SK-N-MC (cell line): ENCODE data around the gene LCE2B.
"Not testable (repeated sequence)": the region's sequence is repeated elsewhere in the genome, so short reads cannot be mapped to it uniquely, and the experiment has no call there.

Source experiments
- DNase-seq: peaks from one replicate; pipeline ENCODE4 v3.0.0-alpha.2; 2011; ENCODE audit warnings: low read depth, low spot score
- H3K27ac ChIP-seq: fragments of 200-600 bp; sonication (generic); 2 replicates; pipeline ENCODE4 v1.5.1; 2016; ENCODE audit warnings: mixed run types
- H3K36me3 ChIP-seq: fragments of 200-600 bp; sonication (generic); 2 replicates; pipeline ENCODE4 v1.6.1; 2017; ENCODE audit warnings: antibody characterized with exemption, low read length, mixed read lengths; ENCODE audit not compliant: insufficient read depth
- H3K4me3 ChIP-seq: fragments of 200-600 bp; sonication (generic); 2 replicates; pipeline ENCODE4 v1.5.1; 2016
- H3K9ac ChIP-seq: fragments of 200-600 bp; sonication (generic); 2 replicates; pipeline ENCODE4 v1.8.0; 2017; ENCODE audit warnings: mixed run types, mixed read lengths; ENCODE audit not compliant: insufficient read length
- H3K9me3 ChIP-seq: fragments of 200-600 bp; sonication (generic); 2 replicates; pipeline ENCODE4 v1.6.1; 2017; ENCODE audit warnings: low read depth, mild to moderate bottlenecking, antibody characterized with exemption, low read length, moderate library complexity, mixed read lengths
- EZH2 ChIP-seq: fragments of 200-600 bp; sonication (generic); IDR thresholded peaks from one replicate; pipeline ENCODE4 v1.6.1; 2017; ENCODE audit warnings: antibody characterized with exemption
- FOXP2 ChIP-seq: optimal IDR thresholded peaks from 2 replicates; pipeline ENCODE3; 2011; ENCODE audit warnings: mild to moderate bottlenecking, moderate library complexity; ENCODE audit not compliant: insufficient read depth; ENCODE audit errors: extremely low read length, control extremely low read depth
- POLR2AphosphoS5 ChIP-seq: IDR thresholded peaks from 2 replicates; pipeline ENCODE4 v1.6.1; 2012; ENCODE audit warnings: mild to moderate bottlenecking, low read depth, low read length, borderline replicate concordance

LCE2B gene

GRCh38 chr1:152667648-152668047 lies 18.3 kb upstream of the LCE2B start:
- no peaks in the 10 kb centered on the region for H3K9me3 ChIP-seq
- DNase-seq: no peak
- H3K27ac ChIP-seq: no peak overlapping the region
- H3K9ac ChIP-seq: no peak overlapping the region
- no peak for TF ChIP-seq POLR2AphosphoS5
- no peak overlapping the region for H3K4me3 ChIP-seq
- no peaks in the 10 kb centered on the region for H3K36me3 ChIP-seq

- no peak overlapping the region for H3K4me3 ChIP-seq
- H3K36me3 ChIP-seq: no peaks in the 10 kb centered on the region
- no peak for DNase-seq
- no peaks in the 10 kb centered on the region for H3K9me3 ChIP-seq
- no peak overlapping the region for H3K9ac ChIP-seq
- TF ChIP-seq FOXP2 (no peak), EZH2 (no peak), POLR2AphosphoS5 (no peak)
- H3K27ac ChIP-seq: no peak overlapping the region
Measured at GRCh38 chr1:152673016-152673415, 12.9 kb upstream of the LCE2B start.

GRCh38 chr1:152674983-152675382 lies 10.9 kb upstream of the LCE2B start, which contains the start of gene LCE2C:
LCE2C (plus strand) TSS chr1:152675279; CDS start chr1:152676016, 737 bp downstream.
- not testable (repeated sequence) for DNase-seq, H3K27ac ChIP-seq, H3K9me3 ChIP-seq, H3K4me3 ChIP-seq, H3K36me3 ChIP-seq, H3K9ac ChIP-seq

GRCh38 chr1:152679459-152679858 lies 6.5 kb upstream of the LCE2B start:
- no peak overlapping the region for H3K4me3 ChIP-seq
- H3K27ac ChIP-seq: no peak overlapping the region
- no peaks in the 10 kb centered on the region for H3K9me3 ChIP-seq
- no peak overlapping the region for H3K9ac ChIP-seq
- no peaks in the 10 kb centered on the region for H3K36me3 ChIP-seq
- DNase-seq: no peak
- TF ChIP-seq FOXP2 (no peak), POLR2AphosphoS5 (no peak)

- Histone ChIP-seq H3K9me3 (no peaks in the 10 kb centered on the region), H3K36me3 (no peaks in the 10 kb centered on the region), H3K27ac (no peak overlapping the region), H3K9ac (no peak overlapping the region), H3K4me3 (no peak overlapping the region)
- no peak for DNase-seq
- TF ChIP-seq EZH2 (no peak), FOXP2 (no peak), POLR2AphosphoS5 (no peak)
Measured at GRCh38 chr1:152681616-152682015, 4.3 kb upstream of the LCE2B start.

- Histone ChIP-seq H3K36me3 (no peaks in the 10 kb centered on the region), H3K9me3 (no peaks in the 10 kb centered on the region), H3K4me3 (no peak overlapping the region), H3K27ac (no peak overlapping the region), H3K9ac (no peak overlapping the region)
- DNase-seq: no peak
- TF ChIP-seq POLR2AphosphoS5 (no peak), FOXP2 (no peak), EZH2 (no peak)
Measured at GRCh38 chr1:152683846-152684245, 2.1 kb upstream of the LCE2B start.

GRCh38 chr1:152697701-152698600 lies 12.0 kb downstream of the LCE2B start, which contains the start of gene LCE2A:
LCE2A (plus strand) TSS chr1:152698345; CDS start chr1:152698902, 557 bp downstream.
- H3K9ac ChIP-seq: no peak within 1 kb of the TSS
- no peak for TF ChIP-seq FOXP2
- no peak for TF ChIP-seq EZH2
- TF ChIP-seq POLR2AphosphoS5: no peak
- H3K4me3 ChIP-seq: no peak within 1 kb of the TSS
- no peak for DNase-seq
- H3K36me3 ChIP-seq: no peaks in the 10 kb centered on the region
- H3K9me3 ChIP-seq: no peaks in the 10 kb centered on the region
- H3K27ac ChIP-seq: no peak within 1 kb of the TSS

GRCh38 chr1:152699746-152700145 lies 13.8 kb downstream of the LCE2B start:
- H3K9me3 ChIP-seq: no peaks in the 10 kb centered on the region

GRCh38 chr1:152707860-152708259 lies 21.9 kb downstream of the LCE2B start, which contains the start of gene LCE4A:
LCE4A (plus strand) TSS chr1:152708160; CDS start chr1:152709076, 916 bp downstream.
- H3K4me3 ChIP-seq: no peak within 1 kb of the TSS
- no peaks in the 10 kb centered on the region for H3K9me3 ChIP-seq
- TF ChIP-seq FOXP2: no peak
- TF ChIP-seq POLR2AphosphoS5: no peak
- no peak for TF ChIP-seq EZH2
- no peaks in the 10 kb centered on the region for H3K36me3 ChIP-seq
- H3K9ac ChIP-seq: no peak within 1 kb of the TSS
- no peak within 1 kb of the TSS for H3K27ac ChIP-seq
- no peak for DNase-seq

More at GRCh38 chr1:152699746-152700145, 13.8 kb downstream of the LCE2B start:
- Histone ChIP-seq H3K36me3 (no peaks in the 10 kb centered on the region), H3K4me3 (no peak overlapping the region), H3K9ac (no peak overlapping the region), H3K27ac (no peak overlapping the region)
- TF ChIP-seq POLR2AphosphoS5 (no peak), FOXP2 (no peak), EZH2 (no peak)
- DNase-seq: no peak
